Measurements from ENCODE around the gene SYMPK. TPM values are rescaled to one million over a fixed set of nuclear protein-coding genes. Genes with fewer than 3 reads are reported as not detected.

Gene SYMPK
- total and polyA plus RNA-seq, 2 experiments from 2014 or later: 33.4 to 41.6 TPM

DNA sequence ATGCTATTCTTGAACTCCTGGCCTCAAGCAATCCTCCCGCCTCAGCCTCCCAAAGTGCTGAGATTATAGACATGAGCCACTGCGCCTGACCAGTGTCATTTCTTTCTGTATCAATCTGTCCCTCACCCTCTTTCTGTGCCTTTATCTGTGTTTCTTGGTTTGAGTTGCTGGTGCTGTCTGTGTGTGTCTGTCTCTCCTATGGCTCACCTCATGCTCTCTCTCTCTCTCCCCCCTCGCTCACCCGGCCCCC lies 13.1 kb upstream of the SYMPK start:
- Histone ChIP-seq H3K9me3 (ENCODE audit: low read depth) (no peaks in the 10 kb centered on the region), H2AFZ (peak overlapping the region; percentile 77), H3K4me3 (no peak overlapping the region), H3K27me3 (no peaks in the 10 kb centered on the region), H3K4me2 (peak overlapping the region; percentile 74), H3K4me1 (ENCODE audit: insufficient read depth) (peaks cover 31% of the 10 kb centered on the region), H3K9me2 (replicated peaks; ENCODE audit: insufficient read depth) (no peaks in the 10 kb centered on the region), H4K20me1 (ENCODE audit: insufficient read depth, poor library complexity, severe bottlenecking) (no peaks in the 10 kb centered on the region), H3K27ac (peak overlapping the region; percentile 94), H3K36me3 (replicated peaks; ENCODE audit: insufficient read depth, low read depth) (no peaks in the 10 kb centered on the region), H3K79me2 (peaks cover 2% of the 10 kb centered on the region)
- no peak for DNase-seq (ENCODE audit: low spot score)
- TF ChIP-seq, protein P1, sequence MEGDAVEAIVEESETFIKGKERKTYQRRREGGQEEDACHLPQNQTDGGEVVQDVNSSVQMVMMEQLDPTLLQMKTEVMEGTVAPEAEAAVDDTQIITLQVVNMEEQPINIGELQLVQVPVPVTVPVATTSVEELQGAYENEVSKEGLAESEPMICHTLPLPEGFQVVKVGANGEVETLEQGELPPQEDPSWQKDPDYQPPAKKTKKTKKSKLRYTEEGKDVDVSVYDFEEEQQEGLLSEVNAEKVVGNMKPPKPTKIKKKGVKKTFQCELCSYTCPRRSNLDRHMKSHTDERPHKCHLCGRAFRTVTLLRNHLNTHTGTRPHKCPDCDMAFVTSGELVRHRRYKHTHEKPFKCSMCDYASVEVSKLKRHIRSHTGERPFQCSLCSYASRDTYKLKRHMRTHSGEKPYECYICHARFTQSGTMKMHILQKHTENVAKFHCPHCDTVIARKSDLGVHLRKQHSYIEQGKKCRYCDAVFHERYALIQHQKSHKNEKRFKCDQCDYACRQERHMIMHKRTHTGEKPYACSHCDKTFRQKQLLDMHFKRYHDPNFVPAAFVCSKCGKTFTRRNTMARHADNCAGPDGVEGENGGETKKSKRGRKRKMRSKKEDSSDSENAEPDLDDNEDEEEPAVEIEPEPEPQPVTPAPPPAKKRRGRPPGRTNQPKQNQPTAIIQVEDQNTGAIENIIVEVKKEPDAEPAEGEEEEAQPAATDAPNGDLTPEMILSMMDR (IDR thresholded peaks at IDR 0.05; ENCODE audit: poor library complexity): no peak
- TF ChIP-seq EZH2 (IDR thresholded peaks at IDR 0.05; ENCODE audit: borderline replicate concordance) (no peak), EZH2phosphoT487 (IDR thresholded peaks at IDR 0.05; ENCODE audit: low read depth, severe bottlenecking, unreplicated experiment) (no peak)
- 83% methylated on average over 2 of the region's 4 CpGs for WGBS (ENCODE audit: low lambda C conversion rate, missing lambda C conversion rate)

DNA sequence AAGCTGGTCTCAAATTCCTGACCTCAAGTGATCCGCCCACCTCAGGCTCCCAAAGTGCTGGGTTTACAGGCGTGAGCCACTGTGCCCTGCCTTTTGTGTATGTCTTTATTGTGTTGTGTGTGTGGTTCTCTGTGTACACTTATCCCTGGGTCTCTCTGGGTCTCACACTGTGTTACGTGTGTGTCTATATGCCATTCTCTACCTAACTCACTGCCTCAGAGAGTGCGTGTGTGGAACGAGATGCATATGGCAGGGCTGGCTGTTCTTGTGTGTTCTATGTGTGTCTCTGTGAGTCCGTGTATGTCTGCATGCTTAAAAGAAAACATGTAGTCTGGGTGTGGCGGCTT lies 11.6 kb upstream of the SYMPK start:
- no peaks in the 10 kb centered on the region for H3K27me3 ChIP-seq
- no peak overlapping the region for H3K4me3 ChIP-seq
- DNase-seq (ENCODE audit: low spot score): no peak
- TF ChIP-seq EZH2phosphoT487 (IDR thresholded peaks at IDR 0.05; ENCODE audit: low read depth, severe bottlenecking, unreplicated experiment) (no peak), EZH2 (IDR thresholded peaks at IDR 0.05; ENCODE audit: borderline replicate concordance) (no peak)
- TF ChIP-seq, protein P1 (IDR thresholded peaks at IDR 0.05; ENCODE audit: poor library complexity): no peak
- peaks cover 31% of the 10 kb centered on the region for H3K4me1 ChIP-seq (ENCODE audit: insufficient read depth)
- H3K36me3 ChIP-seq (replicated peaks; ENCODE audit: insufficient read depth, low read depth): no peaks in the 10 kb centered on the region
- H3K27ac ChIP-seq: peak overlapping the region; percentile 46
- H4K20me1 ChIP-seq (ENCODE audit: insufficient read depth, poor library complexity, severe bottlenecking): no peaks in the 10 kb centered on the region
- H3K4me2 ChIP-seq: no peak overlapping the region
- WGBS (ENCODE audit: low lambda C conversion rate, missing lambda C conversion rate): 87% methylated on average over 7 of the region's 7 CpGs
- no peaks in the 10 kb centered on the region for H3K9me2 ChIP-seq (replicated peaks; ENCODE audit: insufficient read depth)
- no peak overlapping the region for H2AFZ ChIP-seq
- H3K79me2 ChIP-seq: peaks cover 11% of the 10 kb centered on the region
- no peaks in the 10 kb centered on the region for H3K9me3 ChIP-seq (ENCODE audit: low read depth)

- WGBS (ENCODE audit: low lambda C conversion rate, missing lambda C conversion rate): 78% methylated on average over 7 of the region's 7 CpGs
- Histone ChIP-seq H3K36me3 (replicated peaks; ENCODE audit: insufficient read depth, low read depth) (no peaks in the 10 kb centered on the region), H2AFZ (no peak overlapping the region), H3K4me1 (ENCODE audit: insufficient read depth) (peaks cover 27% of the 10 kb centered on the region), H3K9me3 (ENCODE audit: low read depth) (no peaks in the 10 kb centered on the region), H3K4me2 (no peak overlapping the region), H3K9me2 (replicated peaks; ENCODE audit: insufficient read depth) (no peaks in the 10 kb centered on the region), H3K27ac (peak overlapping the region; percentile 21), H3K27me3 (no peaks in the 10 kb centered on the region), H3K4me3 (no peak overlapping the region), H4K20me1 (ENCODE audit: insufficient read depth, poor library complexity, severe bottlenecking) (no peaks in the 10 kb centered on the region), H3K79me2 (peaks cover 22% of the 10 kb centered on the region)
- TF ChIP-seq EZH2phosphoT487 (IDR thresholded peaks at IDR 0.05; ENCODE audit: low read depth, severe bottlenecking, unreplicated experiment) (no peak), EZH2 (IDR thresholded peaks at IDR 0.05; ENCODE audit: borderline replicate concordance) (no peak)
- TF ChIP-seq, protein P1 (IDR thresholded peaks at IDR 0.05; ENCODE audit: poor library complexity): no peak
- DNase-seq (ENCODE audit: low spot score): no peak
These were observed 10.3 kb upstream of the SYMPK start for GRCh38 chr19:45873219-45873772.

All from hepatocyte (in vitro differentiated cells).